GM23338 (cell line): Measurements from ENCODE around the gene MPP1.

ENCODE experiments used
- CTCF ChIP-seq, 2 experiments: fragments of 200-600 bp in 1 of 2; sonication (generic) in 1 of 2; conservative IDR thresholded peaks; 2 replicates each; pipeline versions ENCODE4 v1.5.1 to v1.6.1; 2016 to 2017; ENCODE audit warnings: antibody characterized with exemption in 2 of 2, low read depth in 2 of 2, mild to moderate bottlenecking in 2 of 2, moderate library complexity in 1 of 2
- EZH2 ChIP-seq: fragments of 200-600 bp; sonication (generic); IDR thresholded peaks from one replicate; pipeline ENCODE4 v1.8.0; 2017; ENCODE audit warnings: antibody characterized with exemption, mild to moderate bottlenecking, low read depth; ENCODE audit not compliant: unreplicated experiment
- EZH2phosphoT487 ChIP-seq: fragments of 200-600 bp; sonication (generic); IDR thresholded peaks from one replicate; pipeline ENCODE4 v1.8.1; 2018; ENCODE audit warnings: antibody characterized with exemption; ENCODE audit not compliant: unreplicated experiment
- POLR2AphosphoS5 ChIP-seq: IDR thresholded peaks from 2 replicates; pipeline ENCODE4 v1.6.1; 2016; ENCODE audit warnings: antibody characterized with exemption, low read depth
- STAT1 ChIP-seq: IDR thresholded peaks from one replicate; pipeline ENCODE4 v1.6.1; 2016; ENCODE audit warnings: antibody characterized with exemption; ENCODE audit not compliant: unreplicated experiment

GRCh38 chrX:154818916-154819770, 13.9 kb upstream of the MPP1 start:
- TF ChIP-seq CTCF (conservative IDR thresholded peaks at IDR 0.05; ENCODE audit: low read depth in 2 of 2) (no peak), EZH2phosphoT487 (no peak), STAT1 (no peak), EZH2 (no peak), POLR2AphosphoS5 (no peak)
